ENCODE measurements around the gene HOXA2.

DNA sequence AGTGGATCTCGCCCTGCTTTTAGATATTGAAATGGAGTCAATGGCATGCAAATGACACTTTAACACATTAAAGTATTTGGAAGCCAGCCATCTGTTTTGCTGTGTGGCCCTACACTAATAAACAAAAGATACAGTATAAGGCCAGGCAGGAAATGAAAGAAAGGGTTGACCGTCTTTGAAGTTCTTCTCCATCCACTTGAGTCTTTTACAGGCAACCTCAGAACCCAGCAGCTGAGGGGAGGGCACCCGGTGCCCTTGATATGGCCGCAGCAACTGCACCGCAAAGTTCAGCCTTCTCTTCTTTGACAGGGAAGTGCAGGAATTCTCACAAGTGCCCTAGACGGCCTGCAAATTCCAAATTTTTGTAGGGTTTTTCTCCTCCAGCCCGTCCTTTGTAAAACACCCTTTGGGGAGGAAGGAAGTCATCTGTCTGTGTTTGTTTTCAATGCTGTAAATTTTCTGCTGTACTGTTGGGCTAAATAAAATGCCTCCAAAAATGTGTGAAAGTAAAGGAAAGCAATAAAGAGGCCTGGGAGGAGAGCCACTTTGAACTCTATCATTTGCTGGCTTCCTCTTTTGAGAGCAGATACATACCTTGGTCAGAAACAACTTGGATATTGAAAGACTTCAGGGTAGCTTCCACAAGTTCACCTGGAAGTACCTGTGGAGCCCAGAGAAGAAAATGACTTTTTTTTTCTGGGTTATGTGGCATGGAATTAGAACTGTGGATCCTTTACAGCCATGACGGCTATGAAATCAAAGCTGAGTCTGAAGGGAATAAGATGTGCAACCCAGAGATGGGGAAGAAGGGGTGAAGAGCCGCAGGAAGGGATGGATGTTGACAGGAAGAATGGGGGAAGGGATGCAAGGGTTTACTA lies 10.3 kb downstream of the HOXA2 start:
- TF ChIP-seq POLR2A (IDR thresholded peaks at IDR 0.05; ENCODE audit: control extremely low read depth in 1 of 2, low read depth in 2 of 2, low read length in 2 of 2) (no peak), EP300 (IDR thresholded peaks at IDR 0.05; ENCODE audit: borderline replicate concordance in 1 of 2, low read depth in 2 of 2, low read length in 2 of 2) (no peak), EZH2 (IDR thresholded peaks at IDR 0.05; ENCODE audit: low read depth, low read length, severe bottlenecking) (peak; percentile 84), POLR2AphosphoS5 (IDR thresholded peaks at IDR 0.05; ENCODE audit: low read depth, low read length) (no peak), ZNF274 (IDR thresholded peaks at IDR 0.05; ENCODE audit: borderline replicate concordance, extremely low read depth, low read length) (no peak), CHD2 (IDR thresholded peaks at IDR 0.05; ENCODE audit: low read length) (no peak), MAX (IDR thresholded peaks at IDR 0.05) (no peak)
- TF ChIP-seq, protein P1, sequence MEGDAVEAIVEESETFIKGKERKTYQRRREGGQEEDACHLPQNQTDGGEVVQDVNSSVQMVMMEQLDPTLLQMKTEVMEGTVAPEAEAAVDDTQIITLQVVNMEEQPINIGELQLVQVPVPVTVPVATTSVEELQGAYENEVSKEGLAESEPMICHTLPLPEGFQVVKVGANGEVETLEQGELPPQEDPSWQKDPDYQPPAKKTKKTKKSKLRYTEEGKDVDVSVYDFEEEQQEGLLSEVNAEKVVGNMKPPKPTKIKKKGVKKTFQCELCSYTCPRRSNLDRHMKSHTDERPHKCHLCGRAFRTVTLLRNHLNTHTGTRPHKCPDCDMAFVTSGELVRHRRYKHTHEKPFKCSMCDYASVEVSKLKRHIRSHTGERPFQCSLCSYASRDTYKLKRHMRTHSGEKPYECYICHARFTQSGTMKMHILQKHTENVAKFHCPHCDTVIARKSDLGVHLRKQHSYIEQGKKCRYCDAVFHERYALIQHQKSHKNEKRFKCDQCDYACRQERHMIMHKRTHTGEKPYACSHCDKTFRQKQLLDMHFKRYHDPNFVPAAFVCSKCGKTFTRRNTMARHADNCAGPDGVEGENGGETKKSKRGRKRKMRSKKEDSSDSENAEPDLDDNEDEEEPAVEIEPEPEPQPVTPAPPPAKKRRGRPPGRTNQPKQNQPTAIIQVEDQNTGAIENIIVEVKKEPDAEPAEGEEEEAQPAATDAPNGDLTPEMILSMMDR (IDR thresholded peaks at IDR 0.05; ENCODE audit: control extremely low read depth in 1 of 3, insufficient read depth in 1 of 3, low read depth in 1 of 3, low read length in 3 of 3) = no peak
